Kidney (tissue), 14 donors: ENCODE data around the gene ATL3. TPM values are rescaled to one million over a fixed set of nuclear protein-coding genes. Genes with fewer than 3 reads are reported as not detected.

Experiments
- DNase-seq, 5 donors: peaks; one replicate each; pipeline ENCODE4 v3.0.0-alpha.2; 2013 to 2020
- FAIRE-seq: peaks from 2 replicates; lab custom pipeline; 2012; peaks lifted over from hg19 to GRCh38; lab: Jason Lieb, UNC
- H3K27ac ChIP-seq, 2 donors: one replicate each; pipeline ENCODE4 v1.7.0; 2013; ENCODE audit warnings: low read depth in 2 of 2, low read length in 2 of 2, inconsistent platforms in 1 of 2
- H3K27me3 ChIP-seq: one replicate; pipeline ENCODE4 v1.7.1; 2013; ENCODE audit warnings: low read length, inconsistent platforms; ENCODE audit not compliant: control insufficient read depth, insufficient read depth
- H3K36me3 ChIP-seq, 3 donors: one replicate each; pipeline versions ENCODE4 v1.7.0 to v1.7.1; 2013; ENCODE audit warnings: low read length in 3 of 3, control low read depth in 1 of 3, inconsistent platforms in 1 of 3; ENCODE audit not compliant: insufficient read depth in 3 of 3, control insufficient read depth in 2 of 3
- H3K4me1 ChIP-seq, 3 donors: one replicate each; pipeline versions ENCODE4 v1.7.0 to v1.7.1; 2013; ENCODE audit warnings: low read length in 3 of 3, inconsistent platforms in 1 of 3, low read depth in 1 of 3; ENCODE audit not compliant: control insufficient read depth in 2 of 3, insufficient read depth in 2 of 3
- H3K4me3 ChIP-seq, 3 donors: one replicate each; pipeline versions ENCODE4 v1.7.0 to v1.8.1; 2013; ENCODE audit warnings: low read length in 3 of 3, control low read depth in 1 of 3, inconsistent platforms in 1 of 3
- H3K9ac ChIP-seq, 3 donors: one replicate each; pipeline versions ENCODE4 v1.7.0 to v1.7.1; 2013; ENCODE audit warnings: low read length in 3 of 3, control low read depth in 1 of 3, inconsistent platforms in 1 of 3
- H3K9me3 ChIP-seq, 3 donors: one replicate each; pipeline versions ENCODE4 v1.7.0 to v1.7.1; 2013; ENCODE audit warnings: low read length in 3 of 3, control low read depth in 1 of 3, inconsistent platforms in 1 of 3; ENCODE audit not compliant: control insufficient read depth in 2 of 3, insufficient read depth in 1 of 3
- CTCF ChIP-seq: IDR thresholded peaks from 3 replicates; pipeline ENCODE4 v1.5.1; 2012; ENCODE audit warnings: mild to moderate bottlenecking, moderate library complexity, borderline replicate concordance; ENCODE audit not compliant: insufficient read depth; ENCODE audit errors: extremely low read depth
- intact Hi-C: fragments of 100-400 bp; cut with DNase I; formaldehyde crosslinking; loops from one replicate; pipeline ENCODE4 v1.11.1; 2022
- polyA plus RNA-seq: library from polyadenylated mRNA; stranded (reverse); fragments of 350-450 nt; fragmentation: Illumina TruSeq; extraction: RNeasy Lipid Tissue Mini Kit (QIAGEN cat#74804); gene quantifications from one replicate; pipeline ENCODE4 v1.2.3, GENCODE V29; 2014; ENCODE audit warnings: low read depth, low replicate concordance; ENCODE audit not compliant: insufficient read depth
- total RNA-seq: library from RNA; stranded (reverse); fragmentation: NEBNext Ultra II Directional; extraction: Animal tissue kit (Norgen Biotek cat#: 25700); gene quantifications from one replicate; pipeline ENCODE4 v1.2.1, GENCODE V29; 2021
- donor health status: control.
- donor health status: control.
- donor health status: control.
- donor health status: control.
- donor health status: control.
- donor health status: DM: yes; HTN: yes; CAD: no.
- donor health status: Normal renal cell carcinoma (clear cell type).

Gene ATL3
- total and polyA plus RNA-seq, 2 donors from 2014 or later: 11.4 to 78.3 TPM

- no peak for DNase-seq
Measured at GRCh38 chr11:63680834-63681320, 9.7 kb upstream of the ATL3 start.

GRCh38 chr11:63673579-63673978 is 2.4 kb upstream of the ATL3 start:
- no peak overlapping the region for H3K27ac ChIP-seq
- H3K36me3 ChIP-seq: no peaks in the 10 kb centered on the region
- H3K9me3 ChIP-seq: no peaks in the 10 kb centered on the region
- intact Hi-C loops: no loop called here
- FAIRE-seq: no peak
- H3K9ac ChIP-seq: no peak overlapping the region
- H3K27me3 ChIP-seq: no peaks in the 10 kb centered on the region
- H3K4me3 ChIP-seq: no peak overlapping the region
- peaks cover 0 to 7% (median 5%) of the 10 kb centered on the region in 3 donors for H3K4me1 ChIP-seq
- no peak for DNase-seq
- no peak for TF ChIP-seq CTCF

More at GRCh38 chr11:63680834-63681320, 9.7 kb upstream of the ATL3 start:
- Histone ChIP-seq H3K4me1 (peaks cover 0 to 10% (median 2%) of the 10 kb centered on the region in 3 donors), H3K27me3 (no peaks in the 10 kb centered on the region), H3K36me3 (no peaks in the 10 kb centered on the region), H3K4me3 (peak overlapping the region; percentile 79 to 81 (median 79)), H3K27ac (peak overlapping the region; percentile 68 to 89), H3K9me3 (no peaks in the 10 kb centered on the region), H3K9ac (peak overlapping the region; percentile 29 to 82 (median 61))
- TF ChIP-seq CTCF: no peak
- no peak for FAIRE-seq
- intact Hi-C loops: no loop called here

GRCh38 chr11:63672936-63673539 is 1.9 kb upstream of the ATL3 start:
- H3K36me3 ChIP-seq: no peaks in the 10 kb centered on the region
- no peaks in the 10 kb centered on the region for H3K27me3 ChIP-seq
- no peak for DNase-seq
- TF ChIP-seq CTCF: no peak
- no peaks in the 10 kb centered on the region for H3K9me3 ChIP-seq
- no peak overlapping the region for H3K4me3 ChIP-seq
- peaks cover 0 to 9% (median 8%) of the 10 kb centered on the region in 3 donors for H3K4me1 ChIP-seq
- no peak for FAIRE-seq
- no peak overlapping the region for H3K27ac ChIP-seq
- intact Hi-C loops: no loop called here
- no peak overlapping the region for H3K9ac ChIP-seq
